PC-9 (cell line): ENCODE results near the gene GZMM. TPM values are rescaled to one million over a fixed set of nuclear protein-coding genes. Genes with fewer than 3 reads are reported as not detected.

ENCODE experiments used
- BruUV-seq: library from RNA; stranded (reverse); fragments of 400-500 nt; replicated peaks from 2 replicates; lab custom pipeline; 2021; lab: Mats Ljungman, UMichigan
- CTCF ChIA-PET: fragments of 300-600 bp; sonication (Branson Sonifier 250); formaldehyde crosslinking; loops from one replicate; lab custom pipeline; 2022; ENCODE audit warnings: antibody characterized with exemption; lab: Charles Lee
- POLR2A ChIA-PET: fragments of 300-600 bp; sonication (Branson Sonifier 250); formaldehyde crosslinking; loops from one replicate; lab custom pipeline; 2022; ENCODE audit warnings: antibody characterized with exemption; ENCODE audit not compliant: unreplicated experiment; lab: Charles Lee
- DNase-seq, 2 experiments: peaks; one replicate each; pipeline versions ENCODE4 v3.0.0 to v3.0.0-alpha.2; 2015 to 2022; ENCODE audit warnings: mixed read lengths in 1 of 2
- H2AFZ ChIP-seq: fragments of 200-600 bp; sonication (generic); 2 replicates; pipeline ENCODE4 v1.8.1; 2017; ENCODE audit warnings: antibody characterized with exemption
- H3F3A ChIP-seq: fragments of 200-600 bp; sonication (generic); 2 replicates; pipeline ENCODE4 v1.8.1; 2017; ENCODE audit warnings: antibody characterized with exemption, mild to moderate bottlenecking, low read depth; ENCODE audit not compliant: insufficient read depth
- H3K27ac ChIP-seq: fragments of 200-600 bp; sonication (generic); 2 replicates; pipeline ENCODE4 v1.6.1; 2016; ENCODE audit warnings: mixed run types
- H3K27me3 ChIP-seq: fragments of 200-600 bp; sonication (generic); 2 replicates; pipeline ENCODE4 v1.6.1; 2016; ENCODE audit warnings: low read depth, mixed run types; ENCODE audit not compliant: insufficient read depth
- H3K36me3 ChIP-seq: fragments of 200-600 bp; sonication (generic); 2 replicates; pipeline ENCODE4 v1.6.1; 2016; ENCODE audit warnings: low read depth, mixed run types
- H3K4me1 ChIP-seq: fragments of 200-600 bp; sonication (generic); replicated peaks from 2 replicates; pipeline ENCODE4 v1.6.1; 2016; ENCODE audit warnings: mixed run types; ENCODE audit not compliant: insufficient read depth
- H3K4me2 ChIP-seq: fragments of 200-600 bp; sonication (generic); 2 replicates; pipeline ENCODE4 v1.6.1; 2017; ENCODE audit warnings: mixed run types
- H3K4me3 ChIP-seq: fragments of 200-600 bp; sonication (generic); 2 replicates; pipeline ENCODE4 v1.6.1; 2016; ENCODE audit warnings: mixed run types
- H3K79me2 ChIP-seq: fragments of 200-600 bp; sonication (generic); 2 replicates; pipeline ENCODE4 v1.6.1; 2017; ENCODE audit warnings: low read depth, mixed run types
- H3K9me2 ChIP-seq: fragments of 200-600 bp; sonication (generic); 2 replicates; pipeline ENCODE4 v1.8.1; 2017; ENCODE audit warnings: mild to moderate bottlenecking; ENCODE audit not compliant: insufficient read depth
- H3K9me3 ChIP-seq: fragments of 200-600 bp; sonication (generic); 2 replicates; pipeline ENCODE4 v1.8.1; 2016; ENCODE audit warnings: low read depth; ENCODE audit not compliant: insufficient read depth
- H4K20me1 ChIP-seq: fragments of 200-600 bp; sonication (generic); 2 replicates; pipeline ENCODE4 v1.8.1; 2017; ENCODE audit not compliant: insufficient read depth
- CTCF ChIP-seq: fragments of 200-600 bp; sonication (generic); conservative IDR thresholded peaks from 2 replicates; pipeline ENCODE4 v1.6.1; 2017; ENCODE audit warnings: mixed run types, antibody characterized with exemption, mild to moderate bottlenecking, moderate library complexity
- EZH2 ChIP-seq: fragments of 200-600 bp; sonication (generic); IDR thresholded peaks from 2 replicates; pipeline ENCODE4 v1.8.0; 2017; ENCODE audit warnings: antibody characterized with exemption, low read depth
- intact Hi-C: fragments of 100-400 bp; cut with micrococcal nuclease; formaldehyde crosslinking; loops from one replicate; pipeline ENCODE4 v1.10.0; 2022; ENCODE audit not compliant: unreplicated experiment
- total RNA-seq: library from RNA; stranded (reverse); gene quantifications from 2 replicates; pipeline ENCODE4 v1.2.3, GENCODE V29; 2021

Gene GZMM
- total RNA-seq, 1 experiment from 2014 or later, result 0.39 TPM

GRCh38 chr19:548886-549830 is 5.3 kb downstream of the GZMM start:
- intact Hi-C loops, result no loop called here
- H3F3A ChIP-seq, result no peaks in the 10 kb centered on the region
- no peaks in the 10 kb centered on the region for H3K36me3 ChIP-seq
- no peaks in the 10 kb centered on the region for H3K4me1 ChIP-seq
- no peak for TF ChIP-seq EZH2
- TF ChIP-seq CTCF, result no peak
- H3K4me2 ChIP-seq, result no peak overlapping the region
- H2AFZ ChIP-seq, result no peak overlapping the region
- no peak overlapping the region for H3K27ac ChIP-seq
- DNase-seq, result no peak
- H3K79me2 ChIP-seq, result no peaks in the 10 kb centered on the region
- H3K9me3 ChIP-seq, result no peaks in the 10 kb centered on the region
- no peaks in the 10 kb centered on the region for H3K9me2 ChIP-seq
- no TSS peak for BruUV-seq
- H3K27me3 ChIP-seq, result no peaks in the 10 kb centered on the region
- CTCF ChIA-PET, result no interaction called here
- no peaks in the 10 kb centered on the region for H4K20me1 ChIP-seq
- POLR2A ChIA-PET, result no interaction called here
- no peak overlapping the region for H3K4me3 ChIP-seq

- H3K27ac ChIP-seq, result no peak overlapping the region
- no peak overlapping the region for H2AFZ ChIP-seq
- H3K79me2 ChIP-seq, result no peaks in the 10 kb centered on the region
- no peaks in the 10 kb centered on the region for H3K9me2 ChIP-seq
- H3K4me3 ChIP-seq, result no peak overlapping the region
- H3F3A ChIP-seq, result peaks cover 13% of the 10 kb centered on the region; the same call in 1 of the 2 replicates
- intact Hi-C loops, result no loop called here
- H4K20me1 ChIP-seq, result no peaks in the 10 kb centered on the region
- no peak for DNase-seq
- no peak overlapping the region for H3K4me2 ChIP-seq
- TF ChIP-seq CTCF, result no peak
- POLR2A ChIA-PET, result no interaction called here
- peaks cover 24% of the 10 kb centered on the region for H3K4me1 ChIP-seq
- no peaks in the 10 kb centered on the region for H3K9me3 ChIP-seq
- H3K27me3 ChIP-seq, result no peaks in the 10 kb centered on the region
- CTCF ChIA-PET, result interaction anchor here (0.5 kb wide), 1 partner anchor 304 kb away, joined by 5 read pairs; no protein-coding TSS in a partner anchor
- no TSS peak for BruUV-seq
- no peaks in the 10 kb centered on the region for H3K36me3 ChIP-seq
Measured at GRCh38 chr19:554817-555216, 11.0 kb downstream of the GZMM start.

GRCh38 chr19:555474-555808 is 11.6 kb downstream of the GZMM start:
- Histone ChIP-seq H3K4me3 (no peak overlapping the region), H3K9me3 (no peaks in the 10 kb centered on the region), H4K20me1 (no peaks in the 10 kb centered on the region), H3K27ac (no peak overlapping the region), H3K79me2 (no peaks in the 10 kb centered on the region), H3K4me2 (no peak overlapping the region), H3F3A (peaks cover 16% of the 10 kb centered on the region; the same call in 1 of the 2 replicates), H3K9me2 (no peaks in the 10 kb centered on the region), H3K4me1 (peaks cover 24% of the 10 kb centered on the region), H2AFZ (no peak overlapping the region), H3K36me3 (no peaks in the 10 kb centered on the region), H3K27me3 (no peaks in the 10 kb centered on the region)
- ChIA-PET CTCF (interaction anchor here (0.6 to 0.9 kb wide), 3 partner anchors 25 to 1031 kb away, joined by 3 read pairs; no protein-coding TSS in a partner anchor), POLR2A (interaction anchor here (0.6 to 0.9 kb wide), 5 partner anchors 19 to 121 kb away, joined by 4 to 12 read pairs (median 8); partner anchors contain the start of genes FSTL3 and HCN2)
- DNase-seq, result no peak
- intact Hi-C loops, result no loop called here
- BruUV-seq, result no TSS peak
- TF ChIP-seq EZH2 (no peak), CTCF (no peak)
